SIG-M5 treated with dmso at 0.1 percent for 504 hours (cell line): Measurements from ENCODE around the gene POLDIP3.

ENCODE experiments used
- DNase-seq: peaks from one replicate; lab custom pipeline; 2025; ENCODE audit not compliant: unreplicated experiment; lab: John Stamatoyannopoulos, UW

The POLDIP3 gene

GRCh38 chr22:42614312-42615091 lies at the start of gene POLDIP3:
Gene POLDIP3, minus strand, starts transcription at chr22:42614883. Its CDS starts 26 bp downstream, at chr22:42614857.
- peak; percentile 93 for DNase-seq

- peak; percentile 68 for DNase-seq
These were observed 47.5 kb upstream of the POLDIP3 start for GRCh38 chr22:42661985-42662831.

- no peak for DNase-seq
These were observed 41.9 kb upstream of the POLDIP3 start for GRCh38 chr22:42656578-42656977.

- DNase-seq, result no peak
These were observed 41.0 kb upstream of the POLDIP3 start for GRCh38 chr22:42655693-42656092.

- DNase-seq, result no peak
These were observed 39.9 kb upstream of the POLDIP3 start for GRCh38 chr22:42654436-42655073.

- no peak for DNase-seq
These were observed 39.3 kb upstream of the POLDIP3 start for GRCh38 chr22:42653999-42654398.

GRCh38 chr22:42651134-42651533 lies 36.5 kb upstream of the POLDIP3 start:
- no peak for DNase-seq

GRCh38 chr22:42649246-42650099 lies 34.8 kb upstream of the POLDIP3 start, which contains the start of gene CYB5R3:
Gene CYB5R3, minus strand, starts transcription at chr22:42649392. Its CDS starts 77 bp downstream, at chr22:42649315.
- peak; percentile 69 for DNase-seq

GRCh38 chr22:42648368-42649245 lies 33.9 kb upstream of the POLDIP3 start:
- peak; percentile 18 for DNase-seq

GRCh38 chr22:42648017-42648367 lies 33.3 kb upstream of the POLDIP3 start:
- no peak for DNase-seq

- no peak for DNase-seq
These were observed 32.2 kb upstream of the POLDIP3 start for GRCh38 chr22:42646569-42647525.

- no peak for DNase-seq
These were observed 31.4 kb upstream of the POLDIP3 start for GRCh38 chr22:42645938-42646568.

- no peak for DNase-seq
These were observed 30.8 kb upstream of the POLDIP3 start for GRCh38 chr22:42645341-42645937.

GRCh38 chr22:42644422-42645340 lies 30.0 kb upstream of the POLDIP3 start:
- DNase-seq, result no peak

- DNase-seq, result no peak
These were observed 29.1 kb upstream of the POLDIP3 start for GRCh38 chr22:42643634-42644421.
